ENCODE measurements around the gene PSPN. TPM values are rescaled to one million over a fixed set of nuclear protein-coding genes. Genes with fewer than 3 reads are reported as not detected.

PSPN gene
- total and polyA plus RNA-seq, 9 of the 15 experiments (the other 6 are each of a cell fraction or from before 2014, with no cell fraction given), result 0.21 to 1.1 (median 0.58) TPM

DNA sequence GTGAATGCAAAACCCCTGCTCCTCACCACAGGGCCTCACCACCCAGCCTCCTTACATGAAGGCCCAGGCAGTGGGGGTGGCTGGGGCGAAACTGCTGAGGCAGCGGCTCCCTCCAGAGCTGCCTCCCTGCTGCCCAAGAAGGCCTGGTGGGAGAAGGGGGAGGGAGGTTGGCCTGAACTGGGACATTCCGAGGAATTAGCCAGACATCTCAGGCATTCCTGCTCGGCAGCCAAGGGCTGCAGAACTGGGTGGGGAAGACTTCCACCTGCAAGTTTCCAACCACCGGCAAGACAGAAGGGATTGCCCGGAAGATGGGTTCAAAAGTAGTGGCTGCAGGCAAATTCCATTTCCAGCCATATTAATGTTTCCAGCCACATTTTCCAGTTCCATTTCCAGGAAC, 2.3 kb upstream of the PSPN start:
- POLR2A ChIA-PET, result interaction anchor here (0.6 to 0.9 kb wide), 2 partner anchors 11 to 40 kb away, joined by 4 read pairs; no protein-coding TSS in a partner anchor
- intact Hi-C loops (cut with micrococcal nuclease), result no loop called here
- FAIRE-seq (no peak), DNase-seq (ENCODE audit: extremely low read depth in 1 of 4, low spot score in 3 of 4) (no peak), ATAC-seq (no peak)
- Histone ChIP-seq H3K4me3 (no peak overlapping the region), H3K4me2 (ENCODE audit: insufficient read depth, low read length) (no peak overlapping the region), H3K27ac (ENCODE audit: extremely low read depth, low read depth, low read length) (no peak overlapping the region), H3K9ac (ENCODE audit: insufficient read depth in 1 of 2, low read depth in 2 of 2, low read length in 2 of 2) (no peak overlapping the region), H3K36me3 (ENCODE audit: control insufficient read depth, insufficient read depth, low read length) (peaks cover 62% of the 10 kb centered on the region; the same call in 2 of the 3 replicates), H3K9me3 (replicated peaks; ENCODE audit: control insufficient read depth, insufficient read depth, low read depth, low read length) (no peaks in the 10 kb centered on the region), H3K9me1 (ENCODE audit: control insufficient read depth, insufficient read depth, low read length) (no peaks in the 10 kb centered on the region), H3K79me2 (ENCODE audit: control insufficient read depth, insufficient read depth, low read length) (peaks cover 7% of the 10 kb centered on the region; the same call in 2 of the 3 replicates), H2AFZ (ENCODE audit: low read depth, low read length) (no peak overlapping the region), H3K4me1 (replicated peaks in 1 of 2; ENCODE audit: control insufficient read depth in 2 of 2, insufficient read depth in 2 of 2, low read length in 2 of 2) (peaks cover 8 to 45% of the 10 kb centered on the region in 2 experiments), H3K27me3 (ENCODE audit: control insufficient read depth in 2 of 2, insufficient read depth in 2 of 2, low read length in 2 of 2) (no peaks in the 10 kb centered on the region), H4K20me1 (replicated peaks; ENCODE audit: control insufficient read depth, insufficient read depth, low read length) (no peaks in the 10 kb centered on the region)
- no peak for TF ChIP-seq SNRNP70 (optimal IDR thresholded peaks at IDR 0.05; ENCODE audit: low read depth, low read length)
- TF ChIP-seq, protein P1, sequence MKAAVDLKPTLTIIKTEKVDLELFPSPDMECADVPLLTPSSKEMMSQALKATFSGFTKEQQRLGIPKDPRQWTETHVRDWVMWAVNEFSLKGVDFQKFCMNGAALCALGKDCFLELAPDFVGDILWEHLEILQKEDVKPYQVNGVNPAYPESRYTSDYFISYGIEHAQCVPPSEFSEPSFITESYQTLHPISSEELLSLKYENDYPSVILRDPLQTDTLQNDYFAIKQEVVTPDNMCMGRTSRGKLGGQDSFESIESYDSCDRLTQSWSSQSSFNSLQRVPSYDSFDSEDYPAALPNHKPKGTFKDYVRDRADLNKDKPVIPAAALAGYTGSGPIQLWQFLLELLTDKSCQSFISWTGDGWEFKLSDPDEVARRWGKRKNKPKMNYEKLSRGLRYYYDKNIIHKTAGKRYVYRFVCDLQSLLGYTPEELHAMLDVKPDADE (conservative IDR thresholded peaks at IDR 0.05; ENCODE audit: control insufficient read depth, low read depth, low read length), result no peak
- no peak for TF ChIP-seq AFF4 (CRISPR knock-in tag; IDR thresholded peaks at IDR 0.05)
- peak; percentile 62 for TF ChIP-seq POLR2G (IDR thresholded peaks at IDR 0.05; ENCODE audit: low read depth, low read length)
- peak; percentile 14; the same call in 1 of the 2 replicates for TF ChIP-seq ZNF316 (IDR thresholded peaks at IDR 0.05)
- no peak for TF ChIP-seq NFXL1 (CRISPR knock-in tag; IDR thresholded peaks at IDR 0.05)
- no peak for TF ChIP-seq CXXC5 (CRISPR knock-in tag; IDR thresholded peaks at IDR 0.05)
- no peak for TF ChIP-seq FOXK2 (conservative IDR thresholded peaks at IDR 0.05 in 1 of 2, IDR thresholded peaks at IDR 0.05 in 1 of 2; ENCODE audit: low read depth in 2 of 2)
- no peak for TF ChIP-seq MXI1 (IDR thresholded peaks at IDR 0.05; ENCODE audit: low read depth, low read length)
- no peak for TF ChIP-seq LCOR (CRISPR knock-in tag; IDR thresholded peaks at IDR 0.05)
- TF ChIP-seq NCOA6 (IDR thresholded peaks at IDR 0.05), result no peak
- in situ Hi-C loops (cut with MboI), result no loop called here
- 86% methylated on average over 6 of the region's 6 CpGs for WGBS (ENCODE audit: insufficient coverage, low coverage, missing lambda C conversion rate)
- CTCF ChIA-PET (ENCODE audit: low intra/inter-chr PET ratio), result no interaction called here
- BruUV-seq (replicated peaks), result no TSS peak
